Measurements from ENCODE around the gene GABRE.

DNA sequence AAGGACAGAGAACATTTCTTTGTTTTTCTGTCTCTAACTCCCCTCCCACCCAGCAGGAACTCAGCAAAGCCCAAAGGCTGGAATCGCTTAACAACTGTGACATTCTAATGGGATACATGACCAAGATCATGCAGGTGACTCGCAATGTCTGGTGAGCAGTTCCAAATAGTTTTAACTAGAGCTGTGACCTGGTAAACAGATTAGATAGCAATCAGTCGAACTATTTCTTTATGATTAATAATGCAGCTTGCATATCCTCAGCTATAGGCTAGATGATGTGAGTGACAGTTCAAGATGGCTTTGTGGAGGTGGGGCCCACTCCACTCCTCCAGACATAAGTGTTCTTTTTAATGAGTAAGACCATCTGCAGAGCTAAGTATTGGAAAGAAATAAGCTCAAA is 20.0 kb upstream of the GABRE start:
- TF ChIP-seq, protein P1, sequence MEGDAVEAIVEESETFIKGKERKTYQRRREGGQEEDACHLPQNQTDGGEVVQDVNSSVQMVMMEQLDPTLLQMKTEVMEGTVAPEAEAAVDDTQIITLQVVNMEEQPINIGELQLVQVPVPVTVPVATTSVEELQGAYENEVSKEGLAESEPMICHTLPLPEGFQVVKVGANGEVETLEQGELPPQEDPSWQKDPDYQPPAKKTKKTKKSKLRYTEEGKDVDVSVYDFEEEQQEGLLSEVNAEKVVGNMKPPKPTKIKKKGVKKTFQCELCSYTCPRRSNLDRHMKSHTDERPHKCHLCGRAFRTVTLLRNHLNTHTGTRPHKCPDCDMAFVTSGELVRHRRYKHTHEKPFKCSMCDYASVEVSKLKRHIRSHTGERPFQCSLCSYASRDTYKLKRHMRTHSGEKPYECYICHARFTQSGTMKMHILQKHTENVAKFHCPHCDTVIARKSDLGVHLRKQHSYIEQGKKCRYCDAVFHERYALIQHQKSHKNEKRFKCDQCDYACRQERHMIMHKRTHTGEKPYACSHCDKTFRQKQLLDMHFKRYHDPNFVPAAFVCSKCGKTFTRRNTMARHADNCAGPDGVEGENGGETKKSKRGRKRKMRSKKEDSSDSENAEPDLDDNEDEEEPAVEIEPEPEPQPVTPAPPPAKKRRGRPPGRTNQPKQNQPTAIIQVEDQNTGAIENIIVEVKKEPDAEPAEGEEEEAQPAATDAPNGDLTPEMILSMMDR (IDR thresholded peaks at IDR 0.05; ENCODE audit: low read length), result no peak
- TF ChIP-seq EZH2phosphoT487 (IDR thresholded peaks at IDR 0.05; ENCODE audit: low read length), result no peak
